K562 (cell line): ENCODE data around the gene RAP1GAP2. TPM values are rescaled to one million over a fixed set of nuclear protein-coding genes. Genes with fewer than 3 reads are reported as not detected.

Experiments used
- ATAC-seq: fragments of 200-7000 bp; cut with Tn5 transposase; 3 replicates; pipeline ENCODE4 v1.9.1; 2020; ENCODE audit warnings: moderate library complexity
- BruUV-seq: library from RNA; stranded (reverse); fragments of 400-500 nt; replicated peaks from 2 replicates; lab custom pipeline; 2021; lab: Mats Ljungman, UMichigan
- CTCF ChIA-PET: fragments of 300-600 bp; formaldehyde crosslinking; extraction: SDS; loops from one replicate; lab custom pipeline; 2021; ENCODE audit warnings: low intra/inter-chr PET ratio; lab: Yijun Ruan, JAX
- POLR2A ChIA-PET: fragments of 300-600, 350-650 bp; sonication (Branson Sonifier 250); formaldehyde crosslinking; extraction: SDS; loops from one replicate; lab custom pipeline; 2021; ENCODE audit warnings: antibody characterized with exemption, inconsistent platforms; lab: Yijun Ruan, JAX
- DNase-seq, 4 experiments: peaks; one replicate each; pipeline versions ENCODE4 v3.0.0 to v3.0.0-alpha.2; 2011 to 2018; ENCODE audit warnings: low spot score in 3 of 4, mixed read lengths in 3 of 4; ENCODE audit errors: extremely low read depth in 1 of 4
- FAIRE-seq: peaks from 2 replicates; lab custom pipeline; 2011; peaks lifted over from hg19 to GRCh38; lab: Jason Lieb, UNC
- H2AFZ ChIP-seq: 2 replicates; pipeline ENCODE4 v1.6.0; 2011; ENCODE audit warnings: low read depth, low read length, control low read depth, inconsistent platforms
- H3K27ac ChIP-seq: fragments of 200-600 bp; 3 replicates; pipeline ENCODE4 v1.8.0; 2011; ENCODE audit warnings: low read depth, mild to moderate bottlenecking, control low read depth, inconsistent platforms, low read length, moderate library complexity, mixed read lengths; ENCODE audit errors: extremely low read depth
- H3K27me3 ChIP-seq, 2 experiments: fragments of 300-600 bp in 1 of 2; 2 replicates in 1 of 2; 3 replicates in 1 of 2; pipeline versions ENCODE4 v1.6.0 to v1.8.0; 2011; ENCODE audit warnings: inconsistent platforms in 2 of 2, low read length in 2 of 2, mild to moderate bottlenecking in 1 of 2, mixed read lengths in 1 of 2, moderate library complexity in 1 of 2; ENCODE audit not compliant: control insufficient read depth in 2 of 2, insufficient read depth in 2 of 2
- H3K36me3 ChIP-seq: fragments of 300-600 bp; 3 replicates; pipeline ENCODE4 v1.8.0; 2011; ENCODE audit warnings: mild to moderate bottlenecking, low read length, inconsistent platforms; ENCODE audit not compliant: control insufficient read depth, insufficient read depth
- H3K4me1 ChIP-seq, 2 experiments: fragments of 200-600 bp in 1 of 2; replicated peaks in 1 of 2; 2 replicates in 1 of 2; 3 replicates in 1 of 2; pipeline versions ENCODE4 v1.5.1 to v1.8.0; 2011; ENCODE audit warnings: inconsistent platforms in 2 of 2, low read length in 2 of 2, mild to moderate bottlenecking in 1 of 2, mixed read lengths in 1 of 2, moderate library complexity in 1 of 2; ENCODE audit not compliant: control insufficient read depth in 2 of 2, insufficient read depth in 2 of 2
- H3K4me2 ChIP-seq: 2 replicates; pipeline ENCODE4 v1.6.1; 2011; ENCODE audit warnings: low read length, control low read depth, inconsistent platforms, mixed read lengths; ENCODE audit not compliant: insufficient read depth
- H3K4me3 ChIP-seq: fragments of 200-600 bp; sonication (generic), shearing (Covaris generic); 2 replicates; pipeline ENCODE4 v1.5.1; 2016; ENCODE audit warnings: control low read depth, inconsistent platforms
- H3K79me2 ChIP-seq: fragments of 200-600 bp; 3 replicates; pipeline ENCODE4 v1.8.0; 2011; ENCODE audit warnings: low read length, inconsistent platforms; ENCODE audit not compliant: control insufficient read depth, insufficient read depth
- H3K9ac ChIP-seq, 2 experiments: 2 replicates each; pipeline versions ENCODE4 v1.6.0 to v1.6.1; 2011; ENCODE audit warnings: low read depth in 2 of 2, low read length in 2 of 2, control low read depth in 1 of 2, inconsistent platforms in 1 of 2, mild to moderate bottlenecking in 1 of 2, mixed read lengths in 1 of 2; ENCODE audit not compliant: insufficient read depth in 1 of 2
- H3K9me1 ChIP-seq: one replicate; pipeline ENCODE4 v1.6.0; 2011; ENCODE audit warnings: inconsistent platforms, mild to moderate bottlenecking, low read length, moderate library complexity; ENCODE audit not compliant: control insufficient read depth, insufficient read depth
- H3K9me3 ChIP-seq: replicated peaks from 2 replicates; pipeline ENCODE4 v1.5.1; 2011; ENCODE audit warnings: low read depth, low read length, inconsistent platforms; ENCODE audit not compliant: control insufficient read depth, insufficient read depth
- H4K20me1 ChIP-seq: replicated peaks from 2 replicates; pipeline ENCODE4 v1.6.1; 2011; ENCODE audit warnings: low read length, inconsistent platforms, mixed read lengths; ENCODE audit not compliant: control insufficient read depth, insufficient read depth
- GTF3C2 ChIP-seq: IDR thresholded peaks from 3 replicates; pipeline ENCODE4 v1.6.1; 2011; ENCODE audit warnings: borderline replicate concordance, mild to moderate bottlenecking, moderate library complexity; ENCODE audit not compliant: insufficient read length; ENCODE audit errors: extremely low read depth
- WGBS: fragments of 100-300 bp; shearing (Covaris generic); methylation state at CpG from one replicate; pipeline ENCODE4 v1.1.6; 2016; ENCODE audit warnings: low coverage, mixed read lengths; ENCODE audit not compliant: insufficient coverage; ENCODE audit errors: missing lambda C conversion rate; 5-methylcytosine and 5-hydroxymethylcytosine counted together
- in situ Hi-C: fragments of 300-500 bp; cut with MboI; formaldehyde crosslinking; loops from 4 replicates; pipeline ENCODE4 v1.15.0; 2018; ENCODE audit warnings: inconsistent platforms, mixed read lengths
- intact Hi-C: fragments of 100-400 bp; cut with micrococcal nuclease; formaldehyde crosslinking; loops from 2 replicates; pipeline ENCODE4 v1.14.2; 2022
- polyA plus RNA-seq, 8 experiments: library from polyadenylated mRNA; depleted of rRNA in 4 of 8; stranded (reverse) in 5 of 8; unstranded in 3 of 8; fragments of >200 nt; fragmentation: Nextera tagmentation in 2 of 8; fragmentation: Illumina TruSeq in 1 of 8; extraction: Ambion mirVana in 2 of 8; extraction: Trizol in 1 of 8; gene quantifications; 2 replicates each; pipeline versions ENCODE4 v1.2.1 to v1.2.3, GENCODE V29; 2011 to 2014; ENCODE audit warnings: inconsistent platforms in 1 of 8, missing spikeins in 1 of 8
- total RNA-seq, 7 experiments: library from RNA; depleted of rRNA in 6 of 7; stranded (reverse); fragments of >200 nt in 6 of 7; fragmentation: Illumina TruSeq in 2 of 7; extraction: Trizol in 2 of 7; gene quantifications; 2 replicates each; pipeline versions ENCODE4 v1.2.1 to v1.2.3, GENCODE V29; 2011 to 2021; ENCODE audit warnings: low replicate concordance in 1 of 7

Gene RAP1GAP2
- total and polyA plus RNA-seq, 9 of the 15 experiments (the other 6 are each of a cell fraction or from before 2014, with no cell fraction given) = 0.01 to 1.3 (median 0.42) TPM; not detected in 1

DNA sequence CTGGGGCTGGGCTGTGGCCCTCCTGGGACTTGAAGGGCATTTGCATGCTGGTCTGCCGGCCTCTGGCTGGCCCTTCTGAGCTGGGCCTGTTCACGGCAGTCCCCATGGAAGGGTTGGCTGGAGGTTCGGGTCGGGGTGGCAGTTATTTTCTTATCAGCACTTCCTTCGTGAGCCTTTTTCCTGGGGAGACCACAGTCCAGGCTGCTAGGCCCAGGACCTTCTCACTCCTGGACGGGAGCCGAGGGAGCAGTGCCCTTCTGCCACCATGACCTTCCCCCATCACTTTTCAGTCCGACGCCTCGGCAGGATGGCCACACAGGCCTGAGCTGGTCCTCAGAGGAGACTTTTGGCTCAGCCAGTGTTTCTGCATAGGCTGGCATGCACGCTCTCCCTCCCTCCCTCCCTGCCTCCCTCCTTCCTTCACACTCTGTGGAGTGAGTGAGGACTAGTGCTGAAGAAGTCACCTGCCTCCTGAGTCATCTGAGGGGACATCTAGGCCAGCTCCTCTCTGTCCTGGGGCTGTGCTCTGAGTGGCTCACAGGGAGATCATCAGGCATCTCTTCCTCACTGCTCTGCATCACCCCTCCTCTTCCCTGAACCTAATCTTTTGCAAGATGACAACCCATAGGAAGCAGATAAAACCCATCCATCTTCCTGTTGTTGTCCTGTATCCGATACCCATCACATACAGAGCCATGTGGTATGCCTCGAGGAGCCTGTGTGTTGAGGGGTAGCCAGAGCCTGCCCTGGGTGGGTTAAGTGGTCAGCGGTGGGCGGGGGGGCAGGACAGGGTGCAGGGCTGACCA is 109.7 kb downstream of the RAP1GAP2 start:
- H4K20me1 ChIP-seq = no peaks in the 10 kb centered on the region
- in situ Hi-C loops = no loop called here
- CTCF ChIA-PET = no interaction called here
- no peak overlapping the region for H3K4me3 ChIP-seq
- FAIRE-seq (no peak), DNase-seq (no peak), ATAC-seq (no peak)
- 0% methylated on average over 5 of the region's 15 CpGs for WGBS
- no TSS peak for BruUV-seq
- peaks cover 0 to 14% of the 10 kb centered on the region in 2 experiments; a peak in 2 of 5 replicates for H3K27me3 ChIP-seq
- intact Hi-C loops = no loop called here
- POLR2A ChIA-PET = no interaction called here
- H3K4me1 ChIP-seq = no peaks in the 10 kb centered on the region
- TF ChIP-seq GTF3C2 = no peak
- no peak overlapping the region for H2AFZ ChIP-seq
- no peaks in the 10 kb centered on the region for H3K79me2 ChIP-seq
- H3K27ac ChIP-seq = no peak overlapping the region
- no peak overlapping the region for H3K4me2 ChIP-seq
- H3K9me1 ChIP-seq = no peaks in the 10 kb centered on the region
- no peaks in the 10 kb centered on the region for H3K9me3 ChIP-seq
- no peak overlapping the region for H3K9ac ChIP-seq
- H3K36me3 ChIP-seq = no peaks in the 10 kb centered on the region
